HG03575 (cell line): Measurements from ENCODE around the gene RNF224.
A peak's percentile ranks its signal among the peaks of the same experiment; 100 is the strongest.

Experiments
- ATAC-seq: cut with Tn5 transposase; IDR thresholded peaks from one replicate; pipeline ENCODE4 v1.9.1; 2021; ENCODE audit not compliant: unreplicated experiment, insufficient number of reproducible peaks, low FRiP score; ENCODE audit errors: extremely low read depth

The RNF224 gene

DNA sequence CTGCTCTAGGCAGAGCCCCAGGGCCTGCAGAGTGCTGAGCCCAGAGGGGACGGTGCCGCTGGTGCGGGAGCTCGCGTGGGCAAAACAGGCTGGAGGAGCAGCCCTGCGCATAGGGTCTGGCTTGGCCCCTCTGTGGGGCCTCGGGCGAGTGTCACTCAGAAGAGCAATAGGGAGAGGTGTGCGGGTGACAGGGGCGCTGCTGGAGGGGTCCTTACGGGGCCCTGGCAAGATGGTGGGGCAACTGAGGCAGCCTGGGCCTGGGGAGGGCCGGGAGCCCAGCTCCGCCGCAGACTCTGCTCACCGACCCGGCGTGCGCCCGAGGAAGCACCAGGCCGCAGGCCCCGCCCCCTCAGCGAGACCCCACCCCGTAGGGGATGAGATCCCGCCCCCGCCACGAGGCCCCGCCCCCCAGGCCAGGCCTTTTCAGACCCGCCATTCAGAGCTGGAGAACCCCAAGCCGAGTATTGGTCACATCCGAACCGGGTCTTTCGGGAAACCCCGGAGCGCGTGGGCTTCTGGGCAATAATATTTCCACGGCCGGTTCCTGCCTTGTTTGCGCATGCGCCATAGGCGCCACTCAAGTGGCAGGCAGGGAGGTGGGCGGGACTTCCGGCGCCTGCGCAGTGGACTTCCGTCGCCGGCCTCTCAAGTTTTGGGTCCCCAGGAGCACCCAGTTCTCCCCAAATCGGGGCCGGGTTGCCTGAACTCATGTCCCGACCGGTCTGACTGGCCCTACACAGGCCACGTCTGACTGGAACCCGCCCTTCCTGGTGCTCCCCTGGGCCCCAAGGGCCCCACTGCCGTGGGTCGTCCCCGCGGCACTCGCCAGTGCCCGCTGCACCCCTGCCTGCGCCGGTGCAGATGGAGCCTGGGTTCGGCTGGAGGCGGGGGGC, 4.0 kb upstream of the RNF224 start:
- ATAC-seq: peak; percentile 44

DNA sequence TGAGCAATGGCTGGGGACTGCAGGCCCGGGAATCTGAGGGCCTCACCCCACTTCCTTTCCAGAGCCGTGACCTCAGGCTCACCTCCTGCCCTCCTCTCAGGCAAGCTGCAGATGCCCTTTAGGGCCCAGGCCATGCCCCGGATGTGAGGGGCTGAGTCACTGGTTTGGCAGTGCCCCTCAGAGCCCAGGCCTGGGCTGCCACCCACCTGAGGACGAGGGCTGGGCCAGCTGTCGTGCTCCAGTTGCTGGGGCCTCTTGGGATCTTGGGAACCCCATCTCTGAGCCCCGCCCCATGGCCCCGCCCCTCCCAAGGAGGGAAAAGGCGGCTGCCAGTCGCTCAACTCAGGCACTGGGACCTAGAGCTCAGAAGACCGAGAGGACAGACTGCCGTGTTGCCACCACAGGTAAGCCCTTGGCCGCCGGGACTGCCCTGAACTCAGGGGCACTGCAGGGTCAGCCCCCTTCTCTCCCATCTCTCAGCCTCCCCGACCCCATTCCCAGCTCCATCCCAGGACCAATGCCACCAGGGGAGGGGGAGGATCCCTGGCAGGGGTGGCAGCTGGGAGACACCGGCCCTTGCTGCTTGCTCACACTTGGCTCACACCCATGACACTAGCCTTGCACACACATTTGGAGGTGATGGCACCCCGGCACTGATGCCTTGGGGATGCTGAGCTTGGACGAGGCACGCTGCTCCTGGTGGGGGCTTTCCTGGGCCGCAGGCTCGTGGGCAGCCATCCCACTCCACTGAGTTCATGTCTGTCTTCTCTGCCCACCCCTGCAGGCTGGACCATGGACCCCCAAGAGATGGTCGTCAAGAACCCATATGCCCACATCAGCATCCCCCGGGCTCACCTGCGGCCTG, 2.2 kb upstream of the RNF224 start, which contains the start of gene CYSRT1:
TSS of gene CYSRT1 (plus strand) at position 345 of the 865 bp plus-strand sequence. CDS start at position 793, 448 bp downstream.
- ATAC-seq: no peak

DNA sequence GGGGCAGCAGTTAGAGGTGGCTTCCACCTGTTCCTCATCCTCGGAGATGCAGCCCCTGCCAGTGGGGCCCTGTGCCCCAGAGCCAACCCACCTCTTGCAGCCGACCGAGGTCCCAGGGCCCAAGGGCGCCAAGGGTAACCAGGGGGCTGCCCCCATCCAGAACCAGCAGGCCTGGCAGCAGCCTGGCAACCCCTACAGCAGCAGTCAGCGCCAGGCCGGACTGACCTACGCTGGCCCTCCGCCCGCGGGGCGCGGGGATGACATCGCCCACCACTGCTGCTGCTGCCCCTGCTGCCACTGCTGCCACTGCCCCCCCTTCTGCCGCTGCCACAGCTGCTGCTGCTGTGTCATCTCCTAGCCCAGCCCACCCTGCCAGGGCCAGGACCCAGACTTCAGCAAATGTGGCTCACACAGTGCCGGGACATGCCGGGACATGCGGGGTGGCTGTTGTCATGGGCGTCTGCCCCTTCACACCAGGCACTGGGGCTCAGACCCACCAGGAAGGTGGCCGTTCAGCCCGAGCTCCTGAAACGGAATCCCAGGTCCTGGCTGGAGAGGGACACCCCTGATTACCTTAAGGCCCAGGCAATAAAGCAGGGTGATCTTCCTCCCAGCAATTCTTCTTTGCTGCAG, 1.5 kb upstream of the RNF224 start:
- ATAC-seq: no peak

DNA sequence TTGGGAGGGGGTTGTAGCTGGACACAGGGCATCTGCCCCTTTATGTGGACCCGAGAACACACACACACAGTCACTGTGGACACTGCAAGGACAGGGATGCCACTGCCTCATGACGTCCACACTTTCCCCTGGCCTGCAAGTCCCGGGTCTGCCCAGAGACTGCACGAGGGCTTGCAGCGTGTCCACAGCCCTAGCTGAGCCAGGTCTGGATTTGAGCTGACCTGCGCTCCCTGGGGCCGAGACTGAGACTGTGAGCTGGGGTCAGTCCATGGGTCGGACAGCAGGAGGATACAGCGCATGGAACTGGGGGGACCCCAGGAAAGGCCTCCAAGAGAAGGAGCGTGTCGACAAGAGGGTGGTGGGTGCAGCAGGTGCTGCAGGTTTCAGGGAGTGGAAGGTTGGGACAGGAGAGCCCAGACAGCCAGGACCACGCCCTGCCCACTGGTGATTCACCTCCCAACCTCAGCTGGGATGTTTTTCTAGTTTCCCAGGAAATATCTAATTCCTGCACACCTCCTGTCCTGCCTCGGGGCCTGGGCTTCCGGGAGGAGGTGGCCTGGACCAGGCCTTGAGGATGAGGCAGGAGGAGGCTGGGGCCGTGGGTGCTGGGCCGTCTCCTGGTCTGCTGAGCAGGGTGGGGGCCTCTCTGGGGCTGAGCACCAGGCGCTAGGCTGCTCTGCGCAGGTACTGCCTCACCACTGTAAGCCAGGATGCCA, 806 bp upstream of the RNF224 start:
- no peak for ATAC-seq

DNA sequence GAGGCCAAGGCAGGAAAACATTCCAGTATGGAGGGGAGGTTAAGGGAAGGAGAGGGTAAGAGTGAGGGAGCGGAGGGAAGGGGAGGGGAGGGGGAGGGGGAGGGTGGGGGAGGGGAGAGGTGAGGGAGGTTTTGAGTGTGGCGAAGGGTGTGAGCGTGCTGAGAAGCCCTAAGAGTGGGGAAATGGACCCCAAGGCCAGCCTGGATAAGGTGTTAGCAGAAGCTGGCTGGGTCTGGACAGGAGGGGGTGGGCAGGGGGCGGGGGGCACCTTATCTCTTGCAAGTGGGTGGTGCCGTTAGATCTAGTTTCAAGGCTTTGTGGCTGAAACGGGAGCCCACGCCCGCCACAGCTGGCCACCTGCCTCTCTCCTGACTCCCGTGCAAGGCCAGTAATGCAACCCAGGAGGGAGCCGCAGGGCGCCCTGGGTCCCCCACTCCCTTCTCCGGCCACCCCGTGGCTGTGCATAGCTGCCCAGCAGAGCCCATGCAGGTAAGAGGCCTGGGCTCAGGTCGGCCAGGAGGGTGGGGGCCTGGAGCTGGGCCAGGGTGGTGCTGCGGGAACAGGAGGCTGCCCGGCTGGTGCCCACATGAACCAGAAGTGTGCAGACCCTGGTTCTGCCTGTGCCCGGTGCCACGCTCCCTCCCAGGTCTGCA, 677 bp downstream of the RNF224 start:
- ATAC-seq: no peak

DNA sequence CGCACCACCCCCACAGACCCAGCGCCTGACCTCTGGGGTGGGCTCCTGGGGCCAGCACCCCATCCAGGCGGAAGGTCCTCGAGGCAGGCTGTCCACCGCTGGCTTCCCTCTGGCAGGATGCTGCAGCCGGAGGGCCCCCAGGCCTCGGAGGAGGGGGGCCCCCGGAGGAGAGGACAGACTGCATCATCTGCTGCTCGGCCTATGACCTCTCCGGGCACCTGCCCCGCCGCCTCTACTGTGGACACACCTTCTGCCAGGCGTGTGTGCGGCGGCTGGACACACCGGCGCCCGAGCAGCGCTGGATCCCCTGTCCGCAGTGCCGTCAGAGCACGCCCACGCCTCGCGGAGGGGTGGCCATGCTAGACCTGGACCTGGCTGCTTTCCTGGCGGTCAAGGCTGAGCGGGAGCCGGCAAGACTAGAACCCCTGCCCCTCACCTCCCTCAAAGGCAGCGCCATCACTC, 1.2 kb downstream of the RNF224 start:
- ATAC-seq: no peak

DNA sequence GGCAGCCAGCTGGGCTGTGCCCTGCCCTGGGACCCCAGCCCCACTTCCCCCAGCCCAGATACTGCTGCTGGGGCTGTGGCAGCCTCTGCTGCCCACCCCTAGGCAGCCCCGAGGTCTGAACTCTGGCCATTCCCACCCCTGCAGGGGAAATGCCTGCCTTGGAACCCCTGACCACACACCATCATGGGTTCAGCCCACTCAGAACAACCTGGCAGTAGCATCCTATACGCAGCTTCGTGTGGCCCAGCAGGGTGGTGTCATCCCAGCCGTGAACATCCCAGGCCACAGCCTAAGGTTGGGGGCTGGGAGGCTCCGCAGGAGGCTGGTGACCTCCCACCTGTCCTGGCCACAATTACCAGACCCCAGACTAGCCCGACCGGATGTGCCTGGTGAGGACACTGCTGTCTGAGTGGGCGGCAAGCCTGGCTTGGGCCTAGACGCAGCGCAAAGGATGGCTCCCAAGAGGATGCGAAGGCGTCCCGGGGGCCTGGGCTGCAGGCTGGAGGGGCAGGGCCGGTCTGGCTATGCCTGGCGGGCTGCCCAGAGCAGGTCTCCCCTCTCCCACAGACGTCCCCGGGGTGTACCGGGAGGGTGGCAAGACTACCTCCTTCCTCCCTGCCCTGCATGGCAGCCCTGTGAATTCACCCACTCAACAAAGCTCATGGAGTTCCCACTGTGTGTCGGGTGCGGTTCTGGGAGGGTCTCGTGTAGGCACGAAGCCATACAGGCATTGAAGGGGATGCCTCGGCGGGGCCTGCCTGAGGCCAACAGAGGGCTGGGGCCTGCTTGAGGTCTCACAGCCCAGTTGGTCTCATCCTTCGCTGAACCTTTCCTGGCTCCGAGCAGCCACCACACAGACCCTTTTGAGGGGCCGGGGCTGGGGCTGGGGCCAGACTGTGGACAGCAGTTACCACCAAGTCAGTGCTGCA, 1.9 kb downstream of the RNF224 start:
- ATAC-seq: no peak

DNA sequence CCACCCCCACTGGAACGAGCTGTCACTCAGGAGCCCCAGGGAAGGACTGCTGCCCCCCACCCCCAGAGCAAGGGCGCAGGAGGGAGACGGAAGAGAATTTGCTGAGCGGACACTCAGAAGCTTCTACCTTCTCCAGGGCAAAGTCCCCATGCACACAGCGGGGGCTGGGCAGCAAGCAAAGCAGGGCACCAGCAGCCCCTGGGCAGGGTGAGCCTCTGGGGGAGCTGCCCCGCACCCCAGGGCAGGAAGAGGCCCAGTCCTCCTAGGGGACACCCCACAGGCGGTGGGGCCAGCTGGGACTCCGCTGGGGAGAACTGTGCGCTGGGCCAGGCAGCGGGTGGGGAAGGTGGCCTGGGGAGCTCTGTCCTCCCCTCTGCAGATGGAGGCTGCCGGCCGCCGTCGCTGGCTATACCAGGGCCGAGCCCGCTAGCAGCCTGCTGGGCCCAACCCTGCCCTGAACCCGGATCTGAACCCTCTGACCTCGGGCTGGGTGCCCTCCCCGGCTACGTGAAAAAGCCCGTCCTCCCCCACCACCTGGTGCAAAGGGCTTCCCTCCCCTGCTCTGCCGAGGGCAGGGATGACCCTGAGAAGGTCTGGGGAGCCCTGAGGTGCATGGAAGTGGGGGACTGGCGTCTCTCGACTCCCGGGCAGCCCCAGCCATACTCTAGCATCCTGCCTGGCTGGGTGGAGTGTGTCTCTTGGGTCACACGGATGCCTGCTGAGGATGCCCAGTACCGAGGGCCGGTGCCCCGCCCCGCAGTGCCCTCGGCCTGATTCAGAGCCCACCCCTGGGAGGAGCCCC, 2.8 kb downstream of the RNF224 start:
- ATAC-seq: no peak

DNA sequence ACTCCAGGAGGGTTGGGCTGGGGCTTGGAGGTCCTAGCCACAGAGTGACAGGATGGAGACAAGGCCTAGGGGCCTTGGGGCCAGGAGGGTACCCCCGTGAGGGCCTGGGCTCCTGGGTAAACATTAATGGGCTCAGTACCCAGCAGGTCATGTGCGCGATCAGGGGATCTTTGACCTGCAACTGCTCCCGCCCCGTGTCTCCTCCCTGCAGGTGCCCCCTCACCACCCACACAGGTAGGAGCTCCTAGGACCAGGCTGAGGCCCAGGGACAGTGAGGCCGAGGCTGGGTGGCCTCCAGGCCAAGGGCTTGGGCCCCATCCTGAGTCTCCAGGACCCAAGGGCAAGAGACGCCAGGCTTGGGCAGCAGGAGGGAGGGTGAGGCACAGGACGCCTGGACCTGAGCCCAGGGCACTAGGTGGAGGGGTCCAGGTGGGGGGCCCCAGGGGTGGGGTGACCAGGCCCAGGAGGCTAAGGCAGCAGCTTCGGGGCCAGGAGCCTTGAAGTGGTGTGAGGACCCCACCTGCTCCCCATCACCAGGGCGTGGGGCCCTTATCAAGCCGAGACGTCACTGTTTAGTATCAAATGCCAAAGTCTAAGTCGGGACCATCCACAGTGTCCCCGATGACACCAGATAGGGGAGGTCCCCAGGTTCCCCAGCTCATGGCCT, 3.5 kb downstream of the RNF224 start, which contains the start of gene SLC34A3:
TSS of gene SLC34A3 (plus strand) at position 197 of the 667 bp plus-strand sequence. CDS start 802 bp downstream, outside the sequence.
- ATAC-seq: no peak

DNA sequence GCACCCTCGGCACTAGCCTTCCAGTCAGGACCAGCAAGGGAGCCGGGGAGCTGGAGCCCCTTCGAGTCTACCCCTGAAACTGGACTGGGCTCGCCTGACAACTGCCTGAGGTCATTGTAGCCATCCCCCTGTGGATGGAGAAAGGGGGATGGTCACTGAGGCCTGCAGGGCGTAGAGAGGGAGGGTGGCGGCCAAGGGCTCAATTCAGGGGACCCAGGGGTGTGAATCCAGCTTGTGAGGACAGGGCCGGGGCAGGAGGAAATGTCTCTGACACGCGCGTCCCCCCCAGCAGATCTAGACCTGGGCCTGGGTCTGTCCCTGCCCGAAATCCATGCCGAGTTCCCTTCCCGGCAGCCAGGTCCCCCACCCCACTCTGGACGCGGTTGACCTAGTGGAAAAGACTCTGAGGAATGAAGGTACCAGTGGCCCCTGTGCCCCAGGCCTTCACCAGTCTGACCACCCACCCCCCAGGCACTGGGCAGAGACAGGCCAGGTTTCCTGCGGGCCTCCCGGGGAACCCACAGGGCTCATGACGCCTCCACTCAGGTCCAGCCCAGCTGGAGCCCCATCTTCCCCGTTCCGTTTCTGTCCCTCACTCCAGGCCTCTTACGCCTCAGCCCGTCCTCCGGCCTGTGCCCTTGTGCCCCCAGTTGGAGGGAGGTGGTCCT, 4.2 kb downstream of the RNF224 start:
- ATAC-seq: no peak

DNA sequence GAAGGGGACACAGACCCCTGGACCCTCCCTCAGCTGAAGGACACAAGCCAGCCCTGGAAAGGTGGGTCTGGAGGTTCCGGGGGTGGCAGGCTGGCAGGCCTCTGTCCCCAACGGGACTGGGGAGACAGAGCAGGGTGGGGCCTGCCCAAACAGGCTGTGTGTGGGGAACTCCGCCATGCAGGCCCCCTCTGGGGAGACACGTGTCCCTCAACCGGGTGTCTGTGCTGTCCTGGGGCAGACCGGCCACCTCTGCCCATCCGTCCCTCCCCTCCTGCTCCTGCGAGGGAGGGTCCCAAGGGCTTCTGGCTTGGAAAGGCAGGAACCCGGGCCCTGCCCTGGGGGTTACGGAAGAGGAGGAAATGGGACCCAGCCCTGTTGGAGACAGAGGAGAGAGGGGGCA, 4.8 kb downstream of the RNF224 start:
- ATAC-seq: no peak

DNA sequence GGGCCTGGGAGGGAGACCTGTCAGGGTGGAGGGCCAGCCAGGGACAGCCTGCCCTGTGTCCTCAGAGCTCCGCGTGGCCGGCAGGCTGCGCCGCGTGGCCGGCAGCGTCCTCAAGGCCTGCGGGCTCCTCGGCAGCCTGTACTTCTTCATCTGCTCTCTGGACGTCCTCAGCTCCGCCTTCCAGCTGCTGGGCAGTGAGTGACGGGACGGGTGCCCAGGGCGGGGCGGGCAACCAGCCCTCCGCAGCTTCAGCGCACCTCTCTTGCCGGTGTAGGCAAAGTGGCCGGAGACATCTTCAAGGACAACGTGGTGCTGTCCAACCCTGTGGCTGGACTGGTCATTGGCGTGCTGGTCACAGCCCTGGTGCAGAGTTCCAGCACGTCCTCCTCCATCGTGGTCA, 5.2 kb downstream of the RNF224 start:
- ATAC-seq: no peak

DNA sequence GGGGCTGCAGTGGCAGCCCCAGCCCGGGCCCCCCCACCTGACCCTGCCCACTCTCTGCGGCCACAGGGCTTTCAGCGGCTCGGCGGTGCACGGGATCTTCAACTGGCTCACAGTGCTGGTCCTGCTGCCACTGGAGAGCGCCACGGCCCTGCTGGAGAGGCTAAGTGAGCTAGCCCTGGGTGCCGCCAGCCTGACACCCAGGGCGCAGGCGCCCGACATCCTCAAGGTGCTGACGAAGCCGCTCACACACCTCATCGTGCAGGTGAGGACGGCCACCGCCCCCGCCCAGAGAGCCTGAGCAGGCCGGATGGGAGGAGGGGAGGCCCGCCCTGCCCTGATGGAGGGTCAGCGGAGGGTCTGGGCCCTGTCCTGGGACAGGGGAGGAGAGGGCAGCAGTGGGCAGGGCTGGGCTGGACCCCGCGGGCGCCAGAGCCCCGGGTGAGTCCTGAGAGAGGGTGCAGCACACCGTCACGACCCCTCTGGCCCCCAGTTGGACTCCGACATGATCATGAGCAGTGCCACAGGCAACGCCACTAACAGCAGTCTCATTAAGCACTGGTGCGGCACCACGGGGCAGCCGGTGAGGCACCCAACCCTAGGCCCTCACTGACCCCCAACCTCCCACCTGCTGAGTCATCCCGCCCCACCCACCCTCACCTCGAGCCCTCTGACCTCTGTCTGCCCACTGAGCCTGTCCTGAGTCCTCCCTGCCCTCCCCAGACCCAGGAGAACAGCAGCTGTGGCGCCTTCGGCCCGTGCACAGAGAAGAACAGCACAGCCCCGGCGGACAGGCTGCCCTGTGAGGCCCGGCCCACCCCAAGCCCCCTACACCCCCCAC, 6.1 kb downstream of the RNF224 start:
- ATAC-seq: no peak

DNA sequence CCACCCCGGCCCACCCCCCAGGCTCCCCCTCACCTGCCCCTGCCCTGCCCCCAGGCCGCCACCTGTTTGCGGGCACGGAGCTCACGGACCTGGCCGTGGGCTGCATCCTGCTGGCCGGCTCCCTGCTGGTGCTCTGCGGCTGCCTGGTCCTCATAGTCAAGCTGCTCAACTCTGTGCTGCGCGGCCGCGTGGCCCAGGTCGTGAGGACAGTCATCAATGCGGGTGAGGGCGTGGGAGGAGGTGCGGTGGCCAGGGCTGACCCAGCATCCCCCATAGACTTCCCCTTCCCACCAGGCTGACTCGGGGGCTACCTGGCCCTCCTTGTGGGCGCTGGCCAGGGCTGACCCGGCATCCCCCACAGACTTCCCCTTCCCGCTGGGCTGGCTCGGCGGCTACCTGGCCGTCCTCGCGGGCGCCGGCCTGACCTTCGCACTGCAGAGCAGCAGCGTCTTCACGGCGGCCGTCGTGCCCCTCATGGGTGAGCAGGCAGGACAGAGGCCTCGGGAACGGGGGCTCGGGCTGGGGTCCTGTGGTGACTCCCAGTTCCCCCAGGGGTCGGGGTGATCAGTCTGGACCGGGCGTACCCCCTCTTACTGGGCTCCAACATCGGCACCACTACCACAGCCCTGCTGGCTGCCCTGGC, 6.9 kb downstream of the RNF224 start:
- ATAC-seq: no peak
